Gastrocnemius medialis (tissue), 4 donors: ENCODE results near the gene ABCB9. TPM values are rescaled to one million over a fixed set of nuclear protein-coding genes. Genes with fewer than 3 reads are reported as not detected.

Experiments
- ATAC-seq, 2 donors: fragments of 150-250 bp; one replicate each; pipeline ENCODE4 v1.9.1; 2016
- DNase-seq, 2 donors: peaks; one replicate each; pipeline ENCODE4 v3.0.0-alpha.2; 2019
- H3K27ac ChIP-seq, 4 donors: fragments of 200-600 bp; sonication (generic); 1 replicate in 1 of 4; 2 replicates in 3 of 4; pipeline ENCODE4 v1.5.1; 2016 to 2018; ENCODE audit warnings: mild to moderate bottlenecking in 2 of 4, moderate library complexity in 1 of 4
- H3K27me3 ChIP-seq, 3 donors: fragments of 200-600 bp; sonication (generic) in 2 of 3; 1 replicate in 1 of 3; 2 replicates in 2 of 3; pipeline versions ENCODE4 v1.5.1 to v1.6.0; 2016 to 2019; ENCODE audit warnings: mild to moderate bottlenecking in 1 of 3, moderate library complexity in 1 of 3
- H3K36me3 ChIP-seq, 2 donors: fragments of 200-600 bp; sonication (generic) in 1 of 2; one replicate each; pipeline ENCODE4 v1.5.1; 2017 to 2018
- H3K4me1 ChIP-seq, 2 donors: fragments of 200-600 bp; sonication (generic) in 1 of 2; one replicate each; pipeline ENCODE4 v1.5.1; 2016 to 2017; ENCODE audit warnings: mild to moderate bottlenecking in 2 of 2
- H3K4me3 ChIP-seq, 4 donors: fragments of 200-600 bp; sonication (generic) in 3 of 4; 1 replicate in 1 of 4; 2 replicates in 3 of 4; pipeline ENCODE4 v1.5.1; 2016 to 2019; ENCODE audit warnings: mild to moderate bottlenecking in 2 of 4
- H3K9me3 ChIP-seq, 3 donors: fragments of 200-600 bp; sonication (generic) in 2 of 3; 1 replicate in 1 of 3; 2 replicates in 2 of 3; pipeline ENCODE4 v1.5.1; 2016 to 2019
- POLR2A ChIP-seq, 2 donors: fragments of 450-650 bp; IDR thresholded peaks; one replicate each; pipeline ENCODE4 v1.6.1; 2017; ENCODE audit warnings: antibody characterized with exemption in 2 of 2, mild to moderate bottlenecking in 2 of 2, moderate library complexity in 2 of 2
- in situ Hi-C, 4 donors: fragments of 200-750 bp; cut with MboI; loops; one replicate each; pipeline versions ENCODE4 v1.15.0 to v1.8.0; 2017; ENCODE audit warnings: low sequenced_read_pairs in 4 of 4
- intact Hi-C: fragments of 100-400 bp; cut with DNase I; formaldehyde crosslinking; loops from one replicate; pipeline ENCODE4 v1.15.1; 2023; ENCODE audit warnings: low total_unique reads
- total RNA-seq, 4 donors: library from RNA; depleted of rRNA; stranded (reverse); fragments of >200 nt; gene quantifications; one replicate each; pipeline versions ENCODE4 v1.1.0 to v1.2.3, GENCODE V29; 2016
- TF ChIP-seq, protein P1 (sequence below), 5 experiments: fragments of 450-650 bp in 3 of 5; fragments of 200-600 bp in 2 of 5; sonication (generic) in 2 of 5; IDR thresholded peaks in 4 of 5; conservative IDR thresholded peaks in 1 of 5; 1 replicate in 4 of 5; 2 replicates in 1 of 5; pipeline ENCODE4 v1.5.1; 2016 to 2019; ENCODE audit warnings: antibody characterized with exemption in 5 of 5, mild to moderate bottlenecking in 3 of 5, moderate library complexity in 3 of 5

ABCB9 gene
- total RNA-seq, 4 donors from 2014 or later, result 0.53 to 1.5 (median 0.99) TPM

DNA sequence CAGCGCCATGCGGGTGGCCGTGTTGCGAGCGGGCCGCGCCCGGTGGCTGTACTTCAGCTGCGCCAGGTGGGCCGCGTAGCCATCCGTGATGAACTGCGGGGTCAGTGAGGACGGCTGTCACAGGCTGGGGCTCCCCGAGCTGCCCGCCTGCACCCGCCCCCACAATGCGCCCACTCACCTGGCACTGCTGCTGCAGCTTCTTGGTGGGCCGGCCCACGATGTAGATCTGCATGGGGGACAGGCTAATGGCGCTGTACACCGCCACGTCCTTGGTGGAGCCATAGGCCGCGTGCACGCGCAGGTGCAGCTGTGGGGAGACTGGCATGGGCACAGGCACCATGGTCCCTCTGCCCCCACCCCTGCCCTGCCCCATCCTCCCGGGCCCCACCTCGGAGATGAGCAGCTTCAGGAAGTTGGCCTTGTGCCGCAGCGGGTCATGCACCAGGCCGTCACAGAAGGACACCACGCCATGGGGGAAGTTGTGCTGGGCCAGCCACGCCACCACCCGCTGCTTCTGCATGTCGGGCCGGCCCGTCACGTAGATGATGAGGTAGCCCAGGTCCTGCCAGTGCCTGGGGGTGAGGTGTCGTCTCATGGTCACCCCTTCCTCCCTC, 20.1 kb upstream of the ABCB9 start:
- H3K36me3 ChIP-seq, result peaks cover 0 to 15% of the 10 kb centered on the region in 2 donors
- no peak overlapping the region for H3K27ac ChIP-seq
- in situ Hi-C loops, result no loop called here
- no peak for ATAC-seq
- no peak overlapping the region for H3K4me3 ChIP-seq
- peaks cover 21 to 35% of the 10 kb centered on the region in 2 donors for H3K4me1 ChIP-seq
- no peaks in the 10 kb centered on the region for H3K27me3 ChIP-seq
- intact Hi-C loops, result no loop called here
- no peaks in the 10 kb centered on the region for H3K9me3 ChIP-seq
- TF ChIP-seq POLR2A (IDR thresholded peaks at IDR 0.05), result no peak
- TF ChIP-seq, protein P1, sequence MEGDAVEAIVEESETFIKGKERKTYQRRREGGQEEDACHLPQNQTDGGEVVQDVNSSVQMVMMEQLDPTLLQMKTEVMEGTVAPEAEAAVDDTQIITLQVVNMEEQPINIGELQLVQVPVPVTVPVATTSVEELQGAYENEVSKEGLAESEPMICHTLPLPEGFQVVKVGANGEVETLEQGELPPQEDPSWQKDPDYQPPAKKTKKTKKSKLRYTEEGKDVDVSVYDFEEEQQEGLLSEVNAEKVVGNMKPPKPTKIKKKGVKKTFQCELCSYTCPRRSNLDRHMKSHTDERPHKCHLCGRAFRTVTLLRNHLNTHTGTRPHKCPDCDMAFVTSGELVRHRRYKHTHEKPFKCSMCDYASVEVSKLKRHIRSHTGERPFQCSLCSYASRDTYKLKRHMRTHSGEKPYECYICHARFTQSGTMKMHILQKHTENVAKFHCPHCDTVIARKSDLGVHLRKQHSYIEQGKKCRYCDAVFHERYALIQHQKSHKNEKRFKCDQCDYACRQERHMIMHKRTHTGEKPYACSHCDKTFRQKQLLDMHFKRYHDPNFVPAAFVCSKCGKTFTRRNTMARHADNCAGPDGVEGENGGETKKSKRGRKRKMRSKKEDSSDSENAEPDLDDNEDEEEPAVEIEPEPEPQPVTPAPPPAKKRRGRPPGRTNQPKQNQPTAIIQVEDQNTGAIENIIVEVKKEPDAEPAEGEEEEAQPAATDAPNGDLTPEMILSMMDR (IDR thresholded peaks at IDR 0.05 in 4 of 5, conservative IDR thresholded peaks at IDR 0.05 in 1 of 5), result no peak
- no peak for DNase-seq

DNA sequence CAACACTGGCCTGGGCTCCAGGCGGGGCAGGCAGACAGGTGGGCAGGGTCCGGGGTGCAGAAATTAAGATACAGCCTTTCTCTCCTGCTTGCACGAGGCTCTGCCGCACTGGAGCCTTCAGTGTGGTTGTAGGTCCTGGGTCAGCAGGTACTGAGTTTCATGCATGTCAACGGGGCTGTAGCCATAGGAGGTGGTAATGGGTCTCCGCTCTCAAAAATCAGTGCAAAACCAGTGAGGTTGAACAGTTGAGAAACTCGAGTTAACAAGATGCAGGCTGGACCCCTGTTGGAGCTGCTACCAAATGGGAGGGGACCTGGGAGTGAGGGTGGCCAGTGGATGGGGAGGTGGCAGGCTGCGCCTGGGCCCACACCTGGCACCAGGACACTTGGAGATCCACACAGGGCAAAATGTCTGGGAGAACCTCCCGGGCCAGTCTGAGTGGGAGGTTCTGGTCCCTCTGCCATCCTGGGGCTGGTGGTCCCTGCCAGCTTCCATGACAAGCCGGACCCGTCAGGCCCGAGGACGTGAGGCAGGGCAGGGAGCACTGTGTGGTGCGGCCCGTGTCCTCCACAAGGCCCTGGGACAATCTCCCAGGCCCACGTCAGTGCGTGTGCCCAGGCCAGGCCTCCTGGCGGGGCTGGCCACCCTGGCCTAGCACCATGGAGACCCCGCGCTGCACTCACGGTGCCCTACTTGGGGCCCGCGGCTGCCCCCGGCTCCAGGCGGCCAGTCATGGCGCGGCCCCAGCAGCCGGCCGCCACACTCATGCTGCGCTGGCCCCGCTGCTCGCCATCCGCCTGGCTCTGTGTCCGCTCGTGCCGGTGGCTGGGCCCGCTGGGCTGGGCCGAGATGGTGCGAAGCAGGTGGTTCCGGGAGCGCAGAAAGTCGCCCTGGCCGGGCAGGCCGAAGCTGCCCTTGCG, 19.3 kb upstream of the ABCB9 start:
- ATAC-seq (no peak), DNase-seq (no peak)
- Histone ChIP-seq H3K27ac (peak overlapping the region in 3 of 4 donors; percentile 50 to 75 (median 64)), H3K4me1 (peaks cover 23 to 37% of the 10 kb centered on the region in 2 donors), H3K9me3 (no peaks in the 10 kb centered on the region), H3K27me3 (no peaks in the 10 kb centered on the region), H3K36me3 (peaks cover 0 to 15% of the 10 kb centered on the region in 2 donors), H3K4me3 (no peak overlapping the region)
- TF ChIP-seq, protein P1 (IDR thresholded peaks at IDR 0.05 in 4 of 5, conservative IDR thresholded peaks at IDR 0.05 in 1 of 5), result no peak
- no peak for TF ChIP-seq POLR2A (IDR thresholded peaks at IDR 0.05)
- in situ Hi-C loops, result no loop called here
- intact Hi-C loops, result no loop called here

DNA sequence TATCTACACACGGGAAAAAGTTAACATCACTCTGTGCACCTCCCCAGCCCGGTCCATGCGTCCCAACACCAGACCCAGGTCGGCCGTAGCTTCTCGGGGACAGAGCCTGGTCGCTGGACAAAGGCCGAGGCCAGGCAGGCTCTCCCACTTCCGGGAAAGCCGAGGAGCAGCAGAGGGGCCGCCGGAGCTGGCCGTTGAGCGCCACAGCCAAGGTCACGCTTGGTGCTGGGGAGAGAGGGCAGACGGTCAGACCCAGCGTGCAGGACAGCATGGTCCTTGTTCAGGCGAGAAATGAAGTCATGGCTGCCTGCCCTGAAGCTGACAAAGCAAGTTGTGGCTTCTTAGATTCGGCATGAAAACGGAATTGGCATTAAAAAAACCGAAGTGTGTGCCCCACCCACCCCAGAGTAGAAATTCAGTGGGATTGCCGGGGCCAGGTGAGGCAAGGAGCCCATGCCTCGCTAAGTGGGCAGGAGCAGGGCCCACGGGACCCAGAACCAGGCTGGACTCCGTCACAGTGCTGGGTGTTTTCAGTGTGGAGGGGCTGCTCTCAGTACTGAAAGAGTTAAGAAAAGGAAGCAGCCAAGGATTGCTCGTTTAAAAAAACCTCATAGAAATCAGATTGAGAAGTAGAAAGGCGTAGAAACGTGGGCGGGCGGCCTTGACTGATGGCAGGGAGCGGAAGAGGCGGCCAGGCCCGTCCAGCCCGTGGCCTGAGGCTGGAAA, 18.5 kb upstream of the ABCB9 start:
- H3K27ac ChIP-seq, result peak overlapping the region; percentile 20 to 75 (median 57)
- DNase-seq (no peak), ATAC-seq (peak in 1 of 2 donors; percentile 16)
- peaks cover 0 to 15% of the 10 kb centered on the region in 2 donors for H3K36me3 ChIP-seq
- in situ Hi-C loops (no loop called here), intact Hi-C loops (no loop called here)
- H3K4me1 ChIP-seq, result peaks cover 27 to 42% of the 10 kb centered on the region in 2 donors
- no peaks in the 10 kb centered on the region for H3K9me3 ChIP-seq
- H3K4me3 ChIP-seq, result peak overlapping the region in 1 of 4 donors; percentile 3
- TF ChIP-seq, protein P1 (IDR thresholded peaks at IDR 0.05 in 4 of 5, conservative IDR thresholded peaks at IDR 0.05 in 1 of 5), result no peak
- TF ChIP-seq POLR2A (IDR thresholded peaks at IDR 0.05), result no peak
- no peaks in the 10 kb centered on the region for H3K27me3 ChIP-seq

DNA sequence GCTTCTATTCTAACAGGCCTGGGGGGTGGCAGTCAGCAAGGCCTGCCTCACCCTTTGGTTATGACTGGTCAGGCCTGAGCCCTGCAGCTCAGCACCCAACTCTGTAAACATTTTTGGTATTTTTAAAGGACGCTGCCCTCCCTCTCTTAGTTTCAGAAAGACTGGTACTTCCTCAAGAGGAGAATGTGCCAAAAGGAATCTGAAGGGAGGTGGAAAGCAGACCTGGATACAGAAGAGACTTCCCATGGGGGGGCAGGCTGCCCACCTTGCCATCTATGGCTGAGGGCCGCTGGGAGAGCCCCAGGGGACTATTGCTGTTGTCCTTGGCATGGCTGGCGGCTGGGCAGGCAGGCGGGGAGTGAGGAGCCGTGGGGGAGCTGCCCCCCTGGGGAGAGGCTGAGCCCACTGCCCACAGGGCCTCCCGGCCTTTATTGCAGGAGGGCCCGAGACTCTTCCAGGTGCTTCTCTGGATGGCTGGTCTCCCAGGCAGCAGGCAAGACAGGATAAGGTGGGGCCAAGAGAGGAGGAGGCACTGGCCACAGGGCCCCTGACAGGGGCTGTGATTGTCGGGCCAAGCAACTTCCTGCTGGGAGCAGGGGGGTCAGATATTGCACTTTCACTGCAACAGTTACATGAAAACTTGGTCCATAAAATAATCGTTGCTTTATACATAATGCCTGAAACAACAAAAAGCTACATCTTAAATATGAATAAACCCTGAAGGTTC, 17.7 kb upstream of the ABCB9 start:
- DNase-seq, result no peak

More for the DNA sequence above, 17.7 kb upstream of the ABCB9 start:
- peak overlapping the region; percentile 9 to 75 (median 44) for H3K27ac ChIP-seq
- TF ChIP-seq, protein P1 (IDR thresholded peaks at IDR 0.05 in 4 of 5, conservative IDR thresholded peaks at IDR 0.05 in 1 of 5), result no peak
- H3K4me3 ChIP-seq, result no peak overlapping the region
- in situ Hi-C loops, result no loop called here
- peaks cover 34 to 49% of the 10 kb centered on the region in 2 donors for H3K4me1 ChIP-seq
- intact Hi-C loops, result no loop called here
- peaks cover 0 to 15% of the 10 kb centered on the region in 2 donors for H3K36me3 ChIP-seq
- H3K27me3 ChIP-seq, result no peaks in the 10 kb centered on the region
- no peak for ATAC-seq
- no peaks in the 10 kb centered on the region for H3K9me3 ChIP-seq
